SK-N-SH treated with all-trans-retinoic acid at 6 μM for 48 hours (cell line): ENCODE results near the gene PARD3B.

Experiments used
- ATAC-seq: fragments of 200-7000 bp; cut with Tn5 transposase; 3 replicates; pipeline ENCODE4 v1.9.1; 2020; ENCODE audit warnings: mild to moderate bottlenecking, moderate library complexity
- ARNTL ChIP-seq: fragments of 450-650 bp; formaldehyde crosslinking; IDR thresholded peaks from 2 replicates; pipeline ENCODE4 v1.5.0; 2020; ENCODE audit warnings: low read depth, mild to moderate bottlenecking, moderate library complexity, borderline replicate concordance
- BACH2 ChIP-seq: fragments of 250-450 bp; sonication (Bioruptor Pico); IDR thresholded peaks from 2 replicates; pipeline ENCODE4 v1.9.0; 2021; ENCODE audit warnings: mild to moderate bottlenecking, borderline replicate concordance
- CSDC2 ChIP-seq: fragments of 250-450 bp; sonication (Bioruptor Pico); IDR thresholded peaks from 2 replicates; pipeline ENCODE4 v1.5.0; 2020; ENCODE audit warnings: mild to moderate bottlenecking, moderate library complexity
- ESRRG ChIP-seq: fragments of 250-450 bp; sonication (Bioruptor Pico); IDR thresholded peaks from 2 replicates; pipeline ENCODE4 v1.6.1; 2021; ENCODE audit warnings: mild to moderate bottlenecking
- GLIS3 ChIP-seq: fragments of 250-450 bp; sonication (Bioruptor Pico); IDR thresholded peaks from 2 replicates; pipeline ENCODE4 v1.5.0; 2020; ENCODE audit warnings: mild to moderate bottlenecking, moderate library complexity
- ISL1 ChIP-seq: fragments of 250-450 bp; sonication (Bioruptor Pico); IDR thresholded peaks from 2 replicates; pipeline ENCODE4 v2.1.2; 2022; ENCODE audit warnings: mild to moderate bottlenecking, moderate library complexity
- PPARA ChIP-seq: fragments of 250-450 bp; sonication (Bioruptor Pico); IDR thresholded peaks from 2 replicates; pipeline ENCODE4 v1.5.0; 2020; ENCODE audit warnings: mild to moderate bottlenecking, borderline replicate concordance
- RARB ChIP-seq: fragments of 250-450 bp; sonication (Bioruptor Pico); IDR thresholded peaks from 2 replicates; pipeline ENCODE4 v1.8.0; 2021; ENCODE audit warnings: mild to moderate bottlenecking, moderate library complexity
- SNAI2 ChIP-seq: fragments of 250-450 bp; sonication (Bioruptor Pico); IDR thresholded peaks from 2 replicates; pipeline ENCODE4 v1.5.0; 2020; ENCODE audit warnings: mild to moderate bottlenecking, moderate library complexity
- TCF4 ChIP-seq: fragments of 250-450 bp; sonication (Bioruptor Pico); IDR thresholded peaks from 2 replicates; pipeline ENCODE4 v1.8.0; 2021; ENCODE audit warnings: mild to moderate bottlenecking, moderate library complexity, borderline replicate concordance
- TOX ChIP-seq: fragments of 250-450 bp; sonication (Bioruptor Pico); IDR thresholded peaks from 2 replicates; pipeline ENCODE4 v1.8.0; 2021; ENCODE audit warnings: mild to moderate bottlenecking, moderate library complexity, borderline replicate concordance
- ZC3H10 ChIP-seq: fragments of 250-450 bp; sonication (Bioruptor Pico); IDR thresholded peaks from 2 replicates; pipeline ENCODE4 v1.5.1; 2021; ENCODE audit warnings: mild to moderate bottlenecking, moderate library complexity
- ZFP30 ChIP-seq: fragments of 450-650 bp; formaldehyde crosslinking; IDR thresholded peaks from 2 replicates; pipeline ENCODE4 v1.5.0; 2022; ENCODE audit warnings: mild to moderate bottlenecking, moderate library complexity
- ZNF565 ChIP-seq: fragments of 450-650 bp; formaldehyde crosslinking; conservative IDR thresholded peaks from 2 replicates; pipeline ENCODE4 v1.5.0; 2020; ENCODE audit warnings: low read depth, mild to moderate bottlenecking, moderate library complexity
- ZNF70 ChIP-seq: fragments of 450-650 bp; formaldehyde crosslinking; IDR thresholded peaks from 2 replicates; pipeline ENCODE4 v1.5.0; 2020; ENCODE audit warnings: mild to moderate bottlenecking, moderate library complexity
- ZNF8 ChIP-seq: fragments of 450-650 bp; formaldehyde crosslinking; IDR thresholded peaks from 2 replicates; pipeline ENCODE4 v1.5.0; 2020; ENCODE audit warnings: mild to moderate bottlenecking, moderate library complexity
- TF ChIP-seq, protein P1 (sequence below): fragments of 250-450 bp; sonication (Bioruptor Pico); IDR thresholded peaks from 2 replicates; pipeline ENCODE4 v1.5.1; 2021; ENCODE audit warnings: mild to moderate bottlenecking, moderate library complexity
- TF ChIP-seq, protein P2 (sequence below): fragments of 250-450 bp; sonication (Bioruptor Pico); IDR thresholded peaks from 2 replicates; pipeline ENCODE4 v1.5.1; 2020; ENCODE audit warnings: low read depth, mild to moderate bottlenecking, moderate library complexity
- TF ChIP-seq, protein P3 (sequence below): fragments of 250-450 bp; sonication (Bioruptor Pico); IDR thresholded peaks from 2 replicates; pipeline ENCODE4 v1.8.0; 2020; ENCODE audit warnings: mild to moderate bottlenecking, moderate library complexity, borderline replicate concordance
- TF ChIP-seq, protein P4 (sequence below): fragments of 250-450 bp; sonication (Bioruptor Pico); IDR thresholded peaks from 2 replicates; pipeline ENCODE4 v1.5.0; 2020; ENCODE audit warnings: mild to moderate bottlenecking, moderate library complexity
- TF ChIP-seq, protein P5 (sequence below): fragments of 250-450 bp; sonication (Bioruptor Pico); IDR thresholded peaks from 2 replicates; pipeline ENCODE4 v1.8.0; 2021; ENCODE audit warnings: low read depth, mild to moderate bottlenecking, moderate library complexity, borderline replicate concordance

The PARD3B gene

DNA sequence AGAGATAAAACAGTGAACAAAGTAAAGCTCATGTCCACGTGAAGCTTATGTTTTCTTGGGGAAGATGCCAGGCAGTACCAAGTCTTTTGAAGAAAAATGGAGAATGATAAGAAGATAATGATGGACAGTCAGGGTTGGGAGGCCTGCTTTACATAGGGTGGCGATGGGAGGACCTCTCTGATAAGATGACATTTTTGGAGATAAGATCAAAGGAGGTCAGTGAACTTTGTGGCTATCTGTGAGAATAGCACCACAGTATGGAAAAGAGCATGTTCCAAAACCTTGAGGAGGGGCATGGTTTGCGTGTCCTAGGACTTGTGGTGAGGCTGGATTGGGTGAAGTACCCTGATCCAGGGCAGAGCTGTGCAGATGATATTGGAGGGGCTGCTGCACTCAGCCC, 675.3 kb downstream of the PARD3B start:
- no peak for TF ChIP-seq ZFP30 (CRISPR knock-in tag)

DNA sequence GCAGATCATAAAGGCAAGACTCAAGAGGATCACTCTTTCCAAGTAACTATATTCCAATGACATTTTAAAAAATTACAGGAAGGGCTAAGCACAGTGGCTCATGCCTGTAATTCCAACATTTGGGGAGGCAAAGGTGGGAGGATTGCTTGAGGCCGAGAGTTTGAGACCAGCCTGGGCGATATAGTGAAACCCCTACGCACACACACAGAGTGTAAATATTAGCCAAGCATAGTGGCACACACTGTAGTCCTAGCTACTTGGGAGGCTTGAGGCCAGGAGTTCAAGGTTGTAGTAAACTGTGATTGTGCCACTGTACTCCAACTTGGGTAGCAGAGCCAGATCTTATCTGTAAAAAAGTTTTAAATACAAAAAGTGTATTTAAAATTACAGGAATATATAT, 686.8 kb downstream of the PARD3B start:
- TF ChIP-seq ESRRG (no peak), ZNF8 (CRISPR knock-in tag) (no peak), ZC3H10 (no peak), ZFP30 (CRISPR knock-in tag) (no peak), ISL1 (CRISPR knock-in tag) (no peak), ARNTL (no peak), CSDC2 (CRISPR knock-in tag) (no peak), TOX (no peak), ZNF565 (CRISPR knock-in tag) (no peak), PPARA (CRISPR knock-in tag) (no peak), SNAI2 (CRISPR knock-in tag) (no peak), TCF4 (CRISPR knock-in tag) (no peak), GLIS3 (no peak), BACH2 (CRISPR knock-in tag) (no peak)
- TF ChIP-seq, protein P1, sequence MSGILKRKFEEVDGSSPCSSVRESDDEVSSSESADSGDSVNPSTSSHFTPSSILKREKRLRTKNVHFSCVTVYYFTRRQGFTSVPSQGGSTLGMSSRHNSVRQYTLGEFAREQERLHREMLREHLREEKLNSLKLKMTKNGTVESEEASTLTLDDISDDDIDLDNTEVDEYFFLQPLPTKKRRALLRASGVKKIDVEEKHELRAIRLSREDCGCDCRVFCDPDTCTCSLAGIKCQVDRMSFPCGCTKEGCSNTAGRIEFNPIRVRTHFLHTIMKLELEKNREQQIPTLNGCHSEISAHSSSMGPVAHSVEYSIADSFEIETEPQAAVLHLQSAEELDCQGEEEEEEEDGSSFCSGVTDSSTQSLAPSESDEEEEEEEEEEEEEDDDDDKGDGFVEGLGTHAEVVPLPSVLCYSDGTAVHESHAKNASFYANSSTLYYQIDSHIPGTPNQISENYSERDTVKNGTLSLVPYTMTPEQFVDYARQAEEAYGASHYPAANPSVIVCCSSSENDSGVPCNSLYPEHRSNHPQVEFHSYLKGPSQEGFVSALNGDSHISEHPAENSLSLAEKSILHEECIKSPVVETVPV (CRISPR knock-in tag), result no peak
- TF ChIP-seq, protein P2, sequence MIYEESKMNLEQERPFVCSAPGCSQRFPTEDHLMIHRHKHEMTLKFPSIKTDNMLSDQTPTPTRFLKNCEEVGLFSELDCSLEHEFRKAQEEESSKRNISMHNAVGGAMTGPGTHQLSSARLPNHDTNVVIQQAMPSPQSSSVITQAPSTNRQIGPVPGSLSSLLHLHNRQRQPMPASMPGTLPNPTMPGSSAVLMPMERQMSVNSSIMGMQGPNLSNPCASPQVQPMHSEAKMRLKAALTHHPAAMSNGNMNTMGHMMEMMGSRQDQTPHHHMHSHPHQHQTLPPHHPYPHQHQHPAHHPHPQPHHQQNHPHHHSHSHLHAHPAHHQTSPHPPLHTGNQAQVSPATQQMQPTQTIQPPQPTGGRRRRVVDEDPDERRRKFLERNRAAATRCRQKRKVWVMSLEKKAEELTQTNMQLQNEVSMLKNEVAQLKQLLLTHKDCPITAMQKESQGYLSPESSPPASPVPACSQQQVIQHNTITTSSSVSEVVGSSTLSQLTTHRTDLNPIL (CRISPR knock-in tag), result no peak
- TF ChIP-seq, protein P3, sequence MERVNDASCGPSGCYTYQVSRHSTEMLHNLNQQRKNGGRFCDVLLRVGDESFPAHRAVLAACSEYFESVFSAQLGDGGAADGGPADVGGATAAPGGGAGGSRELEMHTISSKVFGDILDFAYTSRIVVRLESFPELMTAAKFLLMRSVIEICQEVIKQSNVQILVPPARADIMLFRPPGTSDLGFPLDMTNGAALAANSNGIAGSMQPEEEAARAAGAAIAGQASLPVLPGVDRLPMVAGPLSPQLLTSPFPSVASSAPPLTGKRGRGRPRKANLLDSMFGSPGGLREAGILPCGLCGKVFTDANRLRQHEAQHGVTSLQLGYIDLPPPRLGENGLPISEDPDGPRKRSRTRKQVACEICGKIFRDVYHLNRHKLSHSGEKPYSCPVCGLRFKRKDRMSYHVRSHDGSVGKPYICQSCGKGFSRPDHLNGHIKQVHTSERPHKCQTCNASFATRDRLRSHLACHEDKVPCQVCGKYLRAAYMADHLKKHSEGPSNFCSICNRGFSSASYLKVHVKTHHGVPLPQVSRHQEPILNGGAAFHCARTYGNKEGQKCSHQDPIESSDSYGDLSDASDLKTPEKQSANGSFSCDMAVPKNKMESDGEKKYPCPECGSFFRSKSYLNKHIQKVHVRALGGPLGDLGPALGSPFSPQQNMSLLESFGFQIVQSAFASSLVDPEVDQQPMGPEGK (CRISPR knock-in tag), result no peak
- TF ChIP-seq, protein P4, sequence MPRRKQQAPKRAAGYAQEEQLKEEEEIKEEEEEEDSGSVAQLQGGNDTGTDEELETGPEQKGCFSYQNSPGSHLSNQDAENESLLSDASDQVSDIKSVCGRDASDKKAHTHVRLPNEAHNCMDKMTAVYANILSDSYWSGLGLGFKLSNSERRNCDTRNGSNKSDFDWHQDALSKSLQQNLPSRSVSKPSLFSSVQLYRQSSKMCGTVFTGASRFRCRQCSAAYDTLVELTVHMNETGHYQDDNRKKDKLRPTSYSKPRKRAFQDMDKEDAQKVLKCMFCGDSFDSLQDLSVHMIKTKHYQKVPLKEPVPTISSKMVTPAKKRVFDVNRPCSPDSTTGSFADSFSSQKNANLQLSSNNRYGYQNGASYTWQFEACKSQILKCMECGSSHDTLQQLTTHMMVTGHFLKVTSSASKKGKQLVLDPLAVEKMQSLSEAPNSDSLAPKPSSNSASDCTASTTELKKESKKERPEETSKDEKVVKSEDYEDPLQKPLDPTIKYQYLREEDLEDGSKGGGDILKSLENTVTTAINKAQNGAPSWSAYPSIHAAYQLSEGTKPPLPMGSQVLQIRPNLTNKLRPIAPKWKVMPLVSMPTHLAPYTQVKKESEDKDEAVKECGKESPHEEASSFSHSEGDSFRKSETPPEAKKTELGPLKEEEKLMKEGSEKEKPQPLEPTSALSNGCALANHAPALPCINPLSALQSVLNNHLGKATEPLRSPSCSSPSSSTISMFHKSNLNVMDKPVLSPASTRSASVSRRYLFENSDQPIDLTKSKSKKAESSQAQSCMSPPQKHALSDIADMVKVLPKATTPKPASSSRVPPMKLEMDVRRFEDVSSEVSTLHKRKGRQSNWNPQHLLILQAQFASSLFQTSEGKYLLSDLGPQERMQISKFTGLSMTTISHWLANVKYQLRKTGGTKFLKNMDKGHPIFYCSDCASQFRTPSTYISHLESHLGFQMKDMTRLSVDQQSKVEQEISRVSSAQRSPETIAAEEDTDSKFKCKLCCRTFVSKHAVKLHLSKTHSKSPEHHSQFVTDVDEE (CRISPR knock-in tag), result no peak
- TF ChIP-seq, all 23 proteins: peak for 0
- no peak for ATAC-seq

More for the DNA sequence above, 675.3 kb downstream of the PARD3B start:
- ATAC-seq, result no peak

DNA sequence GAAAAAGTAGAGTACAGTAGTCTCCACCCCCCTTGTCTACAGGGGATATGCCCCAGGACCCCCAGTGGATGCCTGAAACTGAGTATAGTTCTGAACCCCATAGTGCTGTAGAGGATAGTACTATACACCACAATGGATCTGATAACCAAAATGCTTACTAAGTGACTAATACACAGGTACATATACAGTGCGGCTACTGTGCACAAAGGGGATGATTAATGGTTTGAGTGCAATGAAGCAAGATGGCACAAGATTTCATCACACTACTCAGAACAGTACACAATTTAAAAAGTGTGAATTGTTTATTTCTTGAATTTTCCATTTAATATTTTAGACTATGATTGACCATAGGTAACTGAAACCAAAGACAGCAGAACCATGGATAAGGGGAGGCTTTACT, 690.2 kb downstream of the PARD3B start:
- ATAC-seq, result no peak
- TF ChIP-seq TOX (no peak), ARNTL (no peak), ZFP30 (CRISPR knock-in tag) (no peak), ZNF8 (CRISPR knock-in tag) (no peak), ZC3H10 (no peak), CSDC2 (CRISPR knock-in tag) (no peak)
- TF ChIP-seq, protein P3 (CRISPR knock-in tag), result no peak

DNA sequence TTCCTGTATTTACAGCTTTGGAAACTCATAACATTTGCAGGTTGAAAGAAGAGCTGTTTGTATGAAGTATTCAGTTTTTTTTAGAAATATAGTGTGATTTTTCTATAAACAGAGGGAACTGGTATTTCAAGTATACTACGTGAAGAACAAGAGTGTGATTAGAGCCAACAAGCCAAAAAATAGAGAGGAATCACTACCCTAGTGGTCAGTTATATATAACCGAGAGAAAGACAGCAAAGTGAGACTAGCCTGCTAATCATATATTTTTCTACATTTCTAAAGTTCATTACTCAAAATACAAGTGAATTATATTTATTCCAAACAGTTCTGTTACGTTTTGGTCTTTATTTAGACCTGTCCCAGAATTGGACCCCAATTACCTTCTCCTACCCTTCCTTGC, 692.2 kb downstream of the PARD3B start:
- TF ChIP-seq, protein P5, sequence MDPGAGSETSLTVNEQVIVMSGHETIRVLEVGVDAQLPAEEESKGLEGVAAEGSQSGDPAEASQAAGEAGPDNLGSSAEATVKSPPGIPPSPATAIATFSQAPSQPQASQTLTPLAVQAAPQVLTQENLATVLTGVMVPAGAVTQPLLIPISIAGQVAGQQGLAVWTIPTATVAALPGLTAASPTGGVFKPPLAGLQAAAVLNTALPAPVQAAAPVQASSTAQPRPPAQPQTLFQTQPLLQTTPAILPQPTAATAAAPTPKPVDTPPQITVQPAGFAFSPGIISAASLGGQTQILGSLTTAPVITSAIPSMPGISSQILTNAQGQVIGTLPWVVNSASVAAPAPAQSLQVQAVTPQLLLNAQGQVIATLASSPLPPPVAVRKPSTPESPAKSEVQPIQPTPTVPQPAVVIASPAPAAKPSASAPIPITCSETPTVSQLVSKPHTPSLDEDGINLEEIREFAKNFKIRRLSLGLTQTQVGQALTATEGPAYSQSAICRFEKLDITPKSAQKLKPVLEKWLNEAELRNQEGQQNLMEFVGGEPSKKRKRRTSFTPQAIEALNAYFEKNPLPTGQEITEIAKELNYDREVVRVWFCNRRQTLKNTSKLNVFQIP (CRISPR knock-in tag), result no peak
- TF ChIP-seq ZNF70 (CRISPR knock-in tag), result no peak
- TF ChIP-seq, protein P4 (CRISPR knock-in tag), result no peak
- no peak for TF ChIP-seq ARNTL
- no peak for TF ChIP-seq GLIS3
- no peak for TF ChIP-seq RARB
- TF ChIP-seq ZNF565 (CRISPR knock-in tag), result no peak
- no peak for TF ChIP-seq ZC3H10
- no peak for ATAC-seq
